A673 (cell line): Measurements from ENCODE around the gene STX8.

Experiments
- CTCF ChIP-seq: fragments of 300-800, 200-600 bp; sonication (generic); conservative IDR thresholded peaks from 2 replicates; pipeline ENCODE4 v1.5.1; 2017; ENCODE audit warnings: low read depth, mild to moderate bottlenecking, antibody characterized with exemption, low read length, moderate library complexity, mixed read lengths
- EZH2 ChIP-seq: fragments of 200-600 bp; sonication (generic); IDR thresholded peaks from 2 replicates; pipeline ENCODE4 v1.6.1; 2017; ENCODE audit warnings: borderline replicate concordance, low read depth, mild to moderate bottlenecking, mixed read lengths, antibody characterized with exemption, low read length; ENCODE audit not compliant: poor library complexity, severe bottlenecking

DNA sequence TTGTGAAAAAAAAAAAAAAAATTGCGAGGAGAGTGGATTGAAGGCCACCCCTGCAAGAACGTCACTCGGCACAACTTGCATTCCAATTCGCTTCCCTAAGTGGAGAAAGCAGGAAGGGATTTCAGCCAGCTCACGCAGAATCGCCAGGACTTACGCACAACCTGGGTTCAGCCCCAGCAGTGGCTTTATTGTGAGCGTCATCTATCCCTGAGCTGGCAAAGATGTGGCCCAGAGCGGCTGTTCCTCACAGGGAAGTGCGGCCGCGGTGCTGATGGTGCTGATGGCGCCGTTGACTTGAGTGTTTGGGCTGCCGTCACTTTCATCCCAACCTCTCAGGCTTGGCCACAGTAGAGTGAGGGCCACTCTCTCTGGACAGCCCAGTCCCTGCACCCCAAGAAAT is 356.7 kb downstream of the STX8 start:
- TF ChIP-seq CTCF, result no peak
- TF ChIP-seq EZH2, result no peak
